ENCODE results near the gene RPS18.

The RPS18 gene

GRCh38 chr6:33292996-33293682 lies 21.3 kb downstream of the RPS18 start:
- DNase-seq = no peak

GRCh38 chr6:33294086-33294823 lies 22.4 kb downstream of the RPS18 start:
- DNase-seq = no peak

- no peak for DNase-seq
These were observed 23.9 kb downstream of the RPS18 start for GRCh38 chr6:33295621-33296369.

- DNase-seq = no peak
These were observed 25.0 kb downstream of the RPS18 start for GRCh38 chr6:33296797-33297405.

- DNase-seq = no peak
These were observed 25.6 kb downstream of the RPS18 start for GRCh38 chr6:33297406-33297955.

GRCh38 chr6:33297956-33298772 lies 26.3 kb downstream of the RPS18 start:
- DNase-seq = peak; percentile 23

- DNase-seq = peak; percentile 77
These were observed 26.9 kb downstream of the RPS18 start, which contains the start of gene RGL2 for GRCh38 chr6:33298773-33299236. RGL2 (minus strand) TSS chr6:33298942; CDS start chr6:33298610, 332 bp downstream.

- peak; percentile 88 for DNase-seq
These were observed 27.5 kb downstream of the RPS18 start for GRCh38 chr6:33299237-33299944.

- DNase-seq = no peak
These were observed 30.0 kb downstream of the RPS18 start for GRCh38 chr6:33301877-33302276.

- DNase-seq = no peak
These were observed 32.3 kb downstream of the RPS18 start for GRCh38 chr6:33304216-33304615.

- no peak for DNase-seq
These were observed 33.2 kb downstream of the RPS18 start for GRCh38 chr6:33305052-33305451.

GRCh38 chr6:33306356-33306755 lies 34.5 kb downstream of the RPS18 start:
- no peak for DNase-seq

GRCh38 chr6:33312361-33313104 lies 40.7 kb downstream of the RPS18 start:
- DNase-seq = peak; percentile 33

- peak; percentile 51 for DNase-seq
These were observed 41.3 kb downstream of the RPS18 start for GRCh38 chr6:33313105-33313708.

- DNase-seq = peak; percentile 51
These were observed 42.0 kb downstream of the RPS18 start, which contains the start of gene TAPBP for GRCh38 chr6:33313709-33314514. TAPBP (minus strand) TSS chr6:33314078; CDS start chr6:33314041, 37 bp downstream.

- DNase-seq = peak; percentile 25
These were observed 42.7 kb downstream of the RPS18 start for GRCh38 chr6:33314515-33314942.

GRCh38 chr6:33314943-33315792 lies 43.3 kb downstream of the RPS18 start:
- no peak for DNase-seq
